Smooth muscle cell (in vitro differentiated cells): ENCODE measurements around the gene PPP2R2B. TPM values are rescaled to one million over a fixed set of nuclear protein-coding genes. Genes with fewer than 3 reads are reported as not detected.

Experiments
- DNase-seq: peaks from one replicate; lab custom pipeline; 2025; ENCODE audit not compliant: unreplicated experiment; lab: John Stamatoyannopoulos, UW
- H2AFZ ChIP-seq: fragments of 200-600 bp; sonication (generic); 2 replicates; pipeline ENCODE4 v1.6.0; 2016; ENCODE audit warnings: antibody characterized with exemption, low read depth, mild to moderate bottlenecking
- H3F3A ChIP-seq: fragments of 200-600 bp; sonication (generic); 2 replicates; pipeline ENCODE4 v1.6.0; 2017; ENCODE audit warnings: antibody characterized with exemption, low read depth
- H3K27ac ChIP-seq: fragments of 200-600 bp; sonication (generic); 2 replicates; pipeline ENCODE4 v1.5.1; 2016; ENCODE audit warnings: low read depth, mild to moderate bottlenecking
- H3K27me3 ChIP-seq: fragments of 200-600 bp; sonication (generic); 2 replicates; pipeline ENCODE4 v1.6.1; 2016; ENCODE audit warnings: low read depth, mild to moderate bottlenecking
- H3K36me3 ChIP-seq: fragments of 200-600 bp; sonication (generic); 2 replicates; pipeline ENCODE4 v1.5.1; 2016; ENCODE audit warnings: low read depth
- H3K4me1 ChIP-seq: fragments of 200-600 bp; sonication (generic); 2 replicates; pipeline ENCODE4 v1.5.1; 2016; ENCODE audit warnings: low read depth
- H3K4me2 ChIP-seq: fragments of 200-600 bp; sonication (generic); 2 replicates; pipeline ENCODE4 v1.6.0; 2016; ENCODE audit warnings: mild to moderate bottlenecking
- H3K4me3 ChIP-seq: fragments of 200-600 bp; sonication (generic); 2 replicates; pipeline ENCODE4 v1.5.1; 2016; ENCODE audit warnings: mild to moderate bottlenecking
- H3K79me2 ChIP-seq: fragments of 200-600 bp; sonication (generic); 2 replicates; pipeline ENCODE4 v1.6.0; 2016; ENCODE audit warnings: low read depth, mild to moderate bottlenecking
- H3K9ac ChIP-seq: fragments of 200-600 bp; sonication (generic); 2 replicates; pipeline ENCODE4 v1.6.0; 2016; ENCODE audit warnings: low read depth
- H3K9me3 ChIP-seq: fragments of 200-600 bp; sonication (generic); replicated peaks from 2 replicates; pipeline ENCODE4 v1.5.1; 2016; ENCODE audit warnings: low read depth
- H4K20me1 ChIP-seq: fragments of 200-600 bp; sonication (generic); 2 replicates; pipeline ENCODE4 v1.6.0; 2016; ENCODE audit warnings: low read depth
- CTCF ChIP-seq: fragments of 200-600 bp; sonication (generic); IDR thresholded peaks from 2 replicates; pipeline ENCODE4 v1.5.1; 2017; ENCODE audit warnings: borderline replicate concordance, mild to moderate bottlenecking, antibody characterized with exemption; ENCODE audit not compliant: insufficient read depth, poor library complexity, severe bottlenecking
- WGBS: methylation state at CpG from one replicate; pipeline ENCODE4 v1.1.7; 2016; ENCODE audit warnings: low lambda C conversion rate; 5-methylcytosine and 5-hydroxymethylcytosine counted together
- polyA plus RNA-seq: library from polyadenylated mRNA; unstranded; fragments of >200 nt; fragmentation: Nextera tagmentation; extraction: Ambion mirVana; gene quantifications from 2 replicates; pipeline ENCODE4 v1.2.1, GENCODE V29; 2016
- total RNA-seq: library from RNA; depleted of rRNA; stranded (reverse); fragments of >200 nt; gene quantifications from 2 replicates; pipeline ENCODE4 v1.2.3, GENCODE V29; 2014

Gene PPP2R2B
- total and polyA plus RNA-seq, 2 experiments from 2014 or later, result 0.89 to 2.2 TPM

GRCh38 chr5:146706321-146706972, 172.1 kb downstream of the PPP2R2B start:
- H4K20me1 ChIP-seq, result no peaks in the 10 kb centered on the region
- no peaks in the 10 kb centered on the region for H3K36me3 ChIP-seq
- H3K27me3 ChIP-seq, result no peaks in the 10 kb centered on the region
- H3K4me1 ChIP-seq, result peaks cover 2% of the 10 kb centered on the region
- no peak overlapping the region for H3K9ac ChIP-seq
- H3K4me3 ChIP-seq, result no peak overlapping the region
- no peak for DNase-seq
- H3K79me2 ChIP-seq, result no peaks in the 10 kb centered on the region
- H3K27ac ChIP-seq, result no peak overlapping the region
- TF ChIP-seq CTCF, result no peak
- H2AFZ ChIP-seq, result no peak overlapping the region
- H3K4me2 ChIP-seq, result no peak overlapping the region
- H3K9me3 ChIP-seq, result no peaks in the 10 kb centered on the region
- H3F3A ChIP-seq, result no peaks in the 10 kb centered on the region
- 97% methylated on average over 32 of the region's 32 CpGs for WGBS

- Histone ChIP-seq H3K9me3 (no peaks in the 10 kb centered on the region), H3K36me3 (no peaks in the 10 kb centered on the region), H3K79me2 (no peaks in the 10 kb centered on the region), H3K4me2 (no peak overlapping the region), H3K27me3 (no peaks in the 10 kb centered on the region), H3K4me3 (no peak overlapping the region), H3K4me1 (peaks cover 11% of the 10 kb centered on the region), H4K20me1 (no peaks in the 10 kb centered on the region), H3K9ac (no peak overlapping the region), H3K27ac (no peak overlapping the region), H2AFZ (no peak overlapping the region), H3F3A (no peaks in the 10 kb centered on the region)
- no peak for DNase-seq
- no peak for TF ChIP-seq CTCF
- 92% methylated on average over 4 of the region's 4 CpGs for WGBS
Measured at GRCh38 chr5:146704949-146705665, 173.4 kb downstream of the PPP2R2B start.

GRCh38 chr5:146703899-146704298, 174.7 kb downstream of the PPP2R2B start:
- Histone ChIP-seq H2AFZ (no peak overlapping the region), H3K9me3 (no peaks in the 10 kb centered on the region), H3K4me1 (peaks cover 11% of the 10 kb centered on the region), H3K27ac (peak overlapping the region; percentile 33), H3F3A (no peaks in the 10 kb centered on the region), H4K20me1 (no peaks in the 10 kb centered on the region), H3K4me2 (no peak overlapping the region), H3K79me2 (no peaks in the 10 kb centered on the region), H3K36me3 (no peaks in the 10 kb centered on the region), H3K9ac (no peak overlapping the region), H3K4me3 (no peak overlapping the region), H3K27me3 (no peaks in the 10 kb centered on the region)
- 74% methylated on average over 1 of the region's 1 CpG for WGBS
- no peak for TF ChIP-seq CTCF
- no peak for DNase-seq
